ENCODE data around the gene ISCA1. TPM values are rescaled to one million over a fixed set of nuclear protein-coding genes. Genes with fewer than 3 reads are reported as not detected.
"Not testable (repeated sequence)": the region's sequence is repeated elsewhere in the genome, so short reads cannot be mapped to it uniquely, and the experiment has no call there.

ISCA1 gene
- total RNA-seq, 2 donors from 2014 or later = 18.9 to 20.9 TPM

- Mint-ChIP-seq H3K9me3 (no peaks in the 10 kb centered on the region), H3K36me3 (peaks cover 41% of the 10 kb centered on the region), H3K4me3 (no peak overlapping the region)
These were observed 21.1 kb upstream of the ISCA1 start for GRCh38 chr9:86303316-86303975.

GRCh38 chr9:86301686-86302085 is 19.3 kb upstream of the ISCA1 start:
- Mint-ChIP-seq H3K9me3 (no peaks in the 10 kb centered on the region), H3K4me1 (ENCODE audit: low read depth in 2 of 2) (peaks cover 11 to 23% of the 10 kb centered on the region in 2 donors), H3K27ac (peak overlapping the region in 1 of 2 donors; percentile 62), H3K4me3 (no peak overlapping the region), H3K36me3 (peaks cover 47% of the 10 kb centered on the region), H3K27me3 (no peaks in the 10 kb centered on the region)
- no peak for DNase-seq (ENCODE audit: low spot score)
- no peak for ATAC-seq

More at GRCh38 chr9:86303316-86303975, 21.1 kb upstream of the ISCA1 start:
- Mint-ChIP-seq H3K27me3 (no peaks in the 10 kb centered on the region), H3K4me1 (ENCODE audit: low read depth in 2 of 2) (peaks cover 11 to 16% of the 10 kb centered on the region in 2 donors), H3K27ac (peak overlapping the region; percentile 53 to 75)
- ATAC-seq = peak in 1 of 2 donors; percentile 68
- no peak for DNase-seq (ENCODE audit: low spot score)

GRCh38 chr9:86300701-86301100 is 18.4 kb upstream of the ISCA1 start:
- peaks cover 41% of the 10 kb centered on the region for H3K36me3 Mint-ChIP-seq
- H3K27me3 Mint-ChIP-seq = no peaks in the 10 kb centered on the region
- no peak overlapping the region for H3K4me3 Mint-ChIP-seq
- H3K27ac Mint-ChIP-seq = peak overlapping the region in 1 of 2 donors; percentile 62
- H3K4me1 Mint-ChIP-seq (ENCODE audit: low read depth in 2 of 2) = peaks cover 11 to 23% of the 10 kb centered on the region in 2 donors
- no peaks in the 10 kb centered on the region for H3K9me3 Mint-ChIP-seq
- no peak for ATAC-seq
- DNase-seq (ENCODE audit: low spot score) = no peak

- Mint-ChIP-seq H3K4me3 (no peak overlapping the region), H3K36me3 (peaks cover 39% of the 10 kb centered on the region), H3K27ac (peak overlapping the region; percentile 13 to 17), H3K27me3 (no peaks in the 10 kb centered on the region), H3K4me1 (ENCODE audit: low read depth in 2 of 2) (peaks cover 10 to 23% of the 10 kb centered on the region in 2 donors), H3K9me3 (no peaks in the 10 kb centered on the region)
- DNase-seq (ENCODE audit: low spot score) = no peak
- no peak for ATAC-seq
These were observed 16.5 kb upstream of the ISCA1 start for GRCh38 chr9:86298873-86299272.

- H3K4me3 Mint-ChIP-seq; H3K27ac Mint-ChIP-seq; DNase-seq (ENCODE audit: low spot score); H3K36me3 Mint-ChIP-seq; H3K27me3 Mint-ChIP-seq; H3K4me1 Mint-ChIP-seq (ENCODE audit: low read depth in 2 of 2); H3K9me3 Mint-ChIP-seq; ATAC-seq: not testable (repeated sequence)
These were observed 8.0 kb upstream of the ISCA1 start for GRCh38 chr9:86290341-86290740.

GRCh38 chr9:86288499-86289198 is 6.3 kb upstream of the ISCA1 start:
- peaks cover 2 to 5% of the 10 kb centered on the region in 2 donors for H3K4me1 Mint-ChIP-seq (ENCODE audit: low read depth in 2 of 2)
- ATAC-seq = no peak
- H3K4me3 Mint-ChIP-seq = no peak overlapping the region
- peak overlapping the region in 1 of 2 donors; percentile 16 for H3K27ac Mint-ChIP-seq
- no peaks in the 10 kb centered on the region for H3K27me3 Mint-ChIP-seq
- H3K9me3 Mint-ChIP-seq = no peaks in the 10 kb centered on the region
- no peak for DNase-seq (ENCODE audit: low spot score)
- H3K36me3 Mint-ChIP-seq = peaks cover 6% of the 10 kb centered on the region

- Mint-ChIP-seq H3K27me3 (no peaks in the 10 kb centered on the region), H3K4me1 (ENCODE audit: low read depth in 2 of 2) (peaks cover 11 to 13% of the 10 kb centered on the region in 2 donors), H3K4me3 (no peak overlapping the region), H3K27ac (peak overlapping the region in 1 of 2 donors; percentile 60), H3K36me3 (peaks cover 6% of the 10 kb centered on the region), H3K9me3 (no peaks in the 10 kb centered on the region)
- DNase-seq (ENCODE audit: low spot score) = no peak
- no peak for ATAC-seq
These were observed 4.7 kb upstream of the ISCA1 start for GRCh38 chr9:86287013-86287412.

- Mint-ChIP-seq H3K36me3 (peaks cover 6% of the 10 kb centered on the region), H3K27me3 (no peaks in the 10 kb centered on the region), H3K4me3 (no peak overlapping the region), H3K27ac (peak overlapping the region in 1 of 2 donors; percentile 60), H3K4me1 (ENCODE audit: low read depth in 2 of 2) (peaks cover 14 to 16% of the 10 kb centered on the region in 2 donors), H3K9me3 (no peaks in the 10 kb centered on the region)
- DNase-seq (ENCODE audit: low spot score) = no peak
- no peak for ATAC-seq
These were observed 3.9 kb upstream of the ISCA1 start for GRCh38 chr9:86286278-86286677.

GRCh38 chr9:86285261-86285660 is 2.9 kb upstream of the ISCA1 start:
- peak overlapping the region in 1 of 2 donors; percentile 60 for H3K27ac Mint-ChIP-seq
- H3K36me3 Mint-ChIP-seq = peaks cover 6% of the 10 kb centered on the region
- H3K4me1 Mint-ChIP-seq (ENCODE audit: low read depth in 2 of 2) = peaks cover 21 to 23% of the 10 kb centered on the region in 2 donors

GRCh38 chr9:86282979-86283535 is 719 bp upstream of the ISCA1 start:
- Mint-ChIP-seq H3K36me3 (no peaks in the 10 kb centered on the region), H3K4me1 (ENCODE audit: low read depth in 2 of 2) (peaks cover 27 to 31% of the 10 kb centered on the region in 2 donors), H3K4me3 (peak overlapping the region; percentile 94), H3K9me3 (no peaks in the 10 kb centered on the region), H3K27me3 (no peaks in the 10 kb centered on the region), H3K27ac (peak overlapping the region; percentile 91 to 94)
- peak; percentile 40 to 62 for ATAC-seq
- peak; percentile 63 for DNase-seq (ENCODE audit: low spot score)

More at GRCh38 chr9:86285261-86285660, 2.9 kb upstream of the ISCA1 start:
- Mint-ChIP-seq H3K9me3 (no peaks in the 10 kb centered on the region), H3K4me3 (no peak overlapping the region), H3K27me3 (no peaks in the 10 kb centered on the region)
- no peak for ATAC-seq
- DNase-seq (ENCODE audit: low spot score) = no peak

- H3K4me1 Mint-ChIP-seq (ENCODE audit: low read depth in 2 of 2) = peaks cover 31 to 35% of the 10 kb centered on the region in 2 donors
These were observed 703 bp downstream of the ISCA1 start for GRCh38 chr9:86281593-86282076.

GRCh38 chr9:86280580-86280979 is 1.8 kb downstream of the ISCA1 start:
- ATAC-seq = no peak
- H3K27ac Mint-ChIP-seq = peak overlapping the region in 1 of 2 donors; percentile 91
- no peaks in the 10 kb centered on the region for H3K9me3 Mint-ChIP-seq
- peaks cover 31 to 36% of the 10 kb centered on the region in 2 donors for H3K4me1 Mint-ChIP-seq (ENCODE audit: low read depth in 2 of 2)
- no peak for DNase-seq (ENCODE audit: low spot score)
- no peaks in the 10 kb centered on the region for H3K36me3 Mint-ChIP-seq
- H3K27me3 Mint-ChIP-seq = no peaks in the 10 kb centered on the region
- peak overlapping the region; percentile 94 for H3K4me3 Mint-ChIP-seq

More at GRCh38 chr9:86281593-86282076, 703 bp downstream of the ISCA1 start:
- Mint-ChIP-seq H3K4me3 (peak overlapping the region; percentile 94), H3K36me3 (no peaks in the 10 kb centered on the region), H3K27me3 (no peaks in the 10 kb centered on the region), H3K9me3 (no peaks in the 10 kb centered on the region), H3K27ac (peak overlapping the region; percentile 91 to 94)
- ATAC-seq = no peak
- DNase-seq (ENCODE audit: low spot score) = no peak

GRCh38 chr9:86279839-86280238 is 2.5 kb downstream of the ISCA1 start:
- Mint-ChIP-seq H3K27ac (no peak overlapping the region), H3K27me3 (no peaks in the 10 kb centered on the region), H3K4me1 (ENCODE audit: low read depth in 2 of 2) (peaks cover 31 to 35% of the 10 kb centered on the region in 2 donors), H3K4me3 (peak overlapping the region; percentile 94), H3K9me3 (no peaks in the 10 kb centered on the region), H3K36me3 (no peaks in the 10 kb centered on the region)
- no peak for DNase-seq (ENCODE audit: low spot score)
- no peak for ATAC-seq

GRCh38 chr9:86277072-86277471 is 5.3 kb downstream of the ISCA1 start:
- Mint-ChIP-seq H3K4me3 (no peak overlapping the region), H3K9me3 (no peaks in the 10 kb centered on the region), H3K27me3 (no peaks in the 10 kb centered on the region), H3K36me3 (peaks cover 10% of the 10 kb centered on the region), H3K27ac (no peak overlapping the region), H3K4me1 (ENCODE audit: low read depth in 2 of 2) (peaks cover 20 to 32% of the 10 kb centered on the region in 2 donors)
- DNase-seq (ENCODE audit: low spot score) (no peak), ATAC-seq (no peak)
